CD4-positive, alpha-beta T cell treated with Interleukin-15 for 4 hours (primary cell): ENCODE data around the gene TP63.
"Not testable (repeated sequence)": the region's sequence is repeated elsewhere in the genome, so short reads cannot be mapped to it uniquely, and the experiment has no call there.

Experiments used
- DNase-seq: peaks from one replicate; pipeline ENCODE4 v3.0.0-alpha.2; 2020; ENCODE audit warnings: low spot score

Gene TP63

DNA sequence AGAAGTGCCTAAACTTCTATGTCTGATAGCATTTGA is at the start of gene TP63:
TSS of gene TP63 (plus strand) at position 17 of the 36 bp plus-strand sequence. CDS start 127 bp downstream, outside the sequence.
- no peak for DNase-seq

DNA sequence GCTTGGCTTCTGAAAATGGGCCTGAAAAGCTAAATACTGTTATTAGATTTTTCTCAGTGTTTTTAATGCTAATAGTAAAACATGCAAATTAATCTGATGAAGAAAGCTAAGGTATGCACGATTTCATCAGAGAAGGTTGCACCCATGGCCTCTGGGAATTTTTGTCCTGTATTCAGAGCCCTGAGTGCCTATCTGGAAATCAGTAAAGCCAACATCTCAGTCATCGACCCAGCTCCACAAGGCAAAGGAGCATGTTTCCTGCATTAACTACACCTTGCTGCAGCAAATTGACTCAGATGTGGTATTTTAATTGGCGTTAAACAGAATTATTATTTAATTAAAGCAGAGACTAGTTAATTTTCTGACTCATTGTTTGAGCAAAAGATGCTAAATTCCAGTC is 49.0 kb upstream of the TP63 start:
- DNase-seq, result no peak

DNA sequence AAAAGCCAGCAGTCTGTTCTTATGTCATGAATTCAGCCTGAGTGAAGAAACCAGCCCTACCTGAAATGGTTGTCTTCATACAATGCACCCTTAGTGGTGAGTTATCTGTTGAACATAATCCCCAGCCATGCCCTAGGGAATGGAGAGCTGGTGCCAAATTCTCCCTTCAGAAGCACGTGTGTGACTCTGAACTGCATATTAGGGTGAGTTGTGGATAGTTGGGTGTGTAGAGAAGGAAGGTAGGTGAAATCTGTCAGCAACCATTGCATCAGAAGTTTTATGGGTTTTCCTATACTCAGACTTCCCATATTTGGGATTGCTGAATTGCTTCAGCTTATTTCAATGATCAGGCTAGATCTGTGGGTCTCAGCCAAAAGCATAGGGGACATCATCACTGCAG is 46.5 kb upstream of the TP63 start:
- no peak for DNase-seq

DNA sequence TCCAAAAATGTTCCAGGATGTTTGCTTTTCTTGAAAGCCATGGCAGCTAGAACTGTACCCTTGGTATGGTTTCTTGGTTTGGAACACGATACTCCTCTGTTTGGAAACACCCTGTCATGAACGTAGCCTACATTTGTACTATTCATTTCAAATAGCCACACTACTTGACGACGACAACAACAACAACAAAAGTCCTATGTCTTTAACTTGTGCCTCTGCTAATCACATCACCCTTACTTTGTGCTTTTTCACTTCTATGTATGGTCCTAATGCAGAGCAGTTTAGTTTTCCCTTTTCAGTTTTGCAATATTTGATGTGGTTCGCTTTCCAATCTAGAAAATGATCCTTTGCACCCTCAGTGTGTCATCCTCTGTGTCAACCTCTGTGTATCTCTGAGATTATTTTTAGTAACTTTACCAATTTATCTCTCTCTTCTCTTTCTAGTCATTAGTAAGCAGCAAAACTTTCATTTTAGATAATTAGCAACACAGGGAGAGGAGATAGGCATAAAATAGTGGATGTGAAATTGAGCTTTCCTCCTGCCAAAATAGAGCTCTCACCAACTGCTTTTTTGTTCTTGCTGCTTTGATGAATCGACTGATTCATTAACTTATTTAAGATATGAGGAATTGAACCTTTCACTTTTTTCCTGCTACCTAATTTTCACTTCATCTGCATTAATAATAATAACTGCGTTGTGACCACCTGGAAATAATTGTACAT is 44.1 kb upstream of the TP63 start:
- no peak for DNase-seq

DNA sequence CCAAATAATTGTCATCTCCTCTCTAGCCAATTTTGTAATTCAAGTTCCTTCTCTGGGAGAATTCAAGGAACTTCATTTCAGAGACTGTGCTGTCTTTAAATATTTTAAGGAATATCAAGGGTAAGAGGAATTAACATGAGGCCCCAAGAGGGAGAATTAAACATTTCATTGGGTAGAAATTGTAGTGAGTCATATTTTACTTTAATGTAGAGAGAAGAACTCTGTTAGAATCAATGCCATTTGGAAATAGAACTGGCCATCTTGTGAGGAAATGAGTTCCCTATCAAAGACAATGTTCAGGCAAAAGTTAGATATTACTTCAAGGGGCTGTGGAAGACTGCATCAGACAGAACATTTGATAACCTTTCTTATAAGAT is 43.5 kb upstream of the TP63 start:
- no peak for DNase-seq

DNA sequence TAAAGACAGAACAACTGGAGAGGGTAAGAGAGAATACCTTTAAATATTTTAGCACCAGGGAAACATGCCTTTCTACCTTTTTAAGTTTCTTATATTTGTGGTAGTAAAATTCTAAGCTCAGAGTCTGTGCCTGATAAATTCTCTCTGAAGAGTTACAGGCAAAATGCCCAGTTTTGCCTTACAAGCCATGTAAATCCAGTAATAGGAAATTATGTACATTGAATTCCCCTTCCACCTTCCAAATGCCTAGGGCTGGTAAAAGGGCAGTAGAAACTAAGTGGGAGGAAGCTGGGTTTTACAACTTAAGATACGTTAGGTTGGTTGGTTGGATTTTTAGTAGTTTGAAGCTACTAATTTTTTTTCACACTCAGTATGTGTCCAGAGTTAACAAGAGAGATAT is 43.1 kb upstream of the TP63 start:
- no peak for DNase-seq

DNA sequence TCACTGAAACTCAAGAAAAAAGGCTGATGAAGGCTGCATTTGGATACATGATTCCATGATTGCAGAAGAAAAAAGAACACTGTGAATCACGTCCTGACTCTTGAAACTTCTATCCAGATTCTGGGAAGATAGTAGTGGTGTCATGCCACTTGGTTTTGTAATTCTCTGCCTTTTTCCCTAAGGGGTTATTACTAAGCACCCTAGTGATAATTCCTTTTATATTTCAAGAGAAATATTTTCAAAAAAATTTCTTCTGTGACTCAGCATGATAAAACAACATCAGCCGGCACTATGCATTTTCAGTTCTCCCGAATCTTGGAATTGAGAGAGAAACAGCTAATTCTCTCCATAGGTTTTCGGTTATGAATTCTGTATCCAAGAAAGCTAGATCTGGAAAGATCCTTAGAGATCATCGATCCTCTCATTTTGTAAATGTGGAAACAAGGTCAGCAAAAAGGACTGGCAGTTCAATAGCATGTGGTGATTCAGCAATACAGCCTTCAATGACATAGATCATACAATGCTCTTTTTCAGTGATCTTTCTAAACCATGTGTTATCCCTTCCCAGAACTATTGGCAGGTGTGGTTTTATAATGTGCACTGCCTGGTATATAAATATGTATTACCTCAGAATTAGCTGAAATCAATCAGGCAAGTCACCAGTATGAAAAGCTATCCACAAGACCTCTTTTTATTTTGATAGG is 42.6 kb upstream of the TP63 start:
- DNase-seq, result no peak

DNA sequence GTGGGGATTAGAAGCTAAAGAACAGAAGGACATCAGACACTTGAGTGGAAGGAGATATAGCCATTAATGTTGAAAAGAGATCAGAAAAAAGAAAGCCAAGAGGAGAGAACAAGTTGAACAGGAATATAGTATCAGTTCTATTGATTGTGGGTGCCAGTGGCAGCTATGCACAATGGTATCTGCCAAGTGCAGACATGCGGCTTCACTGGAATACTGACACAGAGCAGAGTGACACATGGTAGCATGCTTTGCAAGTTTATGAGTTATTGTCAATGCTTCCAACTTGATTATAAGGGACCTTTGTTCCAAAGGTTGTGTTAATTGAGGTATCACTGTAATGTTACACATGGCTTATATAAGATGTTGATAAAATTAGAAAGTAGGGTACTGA is 42.0 kb upstream of the TP63 start:
- DNase-seq, result no peak

DNA sequence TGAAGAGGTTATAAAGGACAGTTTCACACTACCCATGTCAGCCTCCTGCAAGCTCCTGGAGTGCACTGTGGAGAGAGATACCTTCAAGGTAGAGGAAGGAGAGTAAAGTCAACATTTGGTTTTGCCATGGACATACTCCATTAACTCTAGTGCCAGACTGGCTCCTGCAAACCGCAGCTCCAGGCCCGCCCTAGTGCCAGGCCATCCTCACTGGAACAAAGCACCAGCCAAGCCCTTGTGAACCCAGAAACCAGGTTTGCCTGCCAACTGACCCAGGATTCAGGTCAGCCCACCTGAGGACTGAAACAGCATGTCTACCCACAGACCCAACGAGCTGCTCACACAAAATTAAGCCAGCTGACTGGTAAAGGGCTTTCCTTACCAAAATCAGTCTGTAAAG is 41.0 kb upstream of the TP63 start:
- no peak for DNase-seq

DNA sequence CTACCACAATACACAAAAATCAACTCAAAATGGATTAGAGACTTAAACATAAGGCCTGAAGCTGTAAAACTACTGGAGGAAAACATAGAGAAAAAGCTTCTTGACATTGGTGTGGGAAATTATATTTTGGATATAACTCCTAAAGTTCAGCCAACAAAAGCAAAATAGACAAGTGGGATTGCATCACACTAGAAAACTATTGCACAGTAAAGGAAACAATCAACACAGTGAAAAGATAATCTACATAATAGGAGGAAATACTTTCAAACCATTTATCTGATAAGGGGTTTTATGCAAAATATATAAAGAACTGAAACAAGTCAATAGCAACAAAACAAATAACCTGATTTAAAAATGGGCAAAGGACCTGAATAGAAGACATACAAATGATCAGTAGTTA is 37.6 kb upstream of the TP63 start:
- no peak for DNase-seq

DNA sequence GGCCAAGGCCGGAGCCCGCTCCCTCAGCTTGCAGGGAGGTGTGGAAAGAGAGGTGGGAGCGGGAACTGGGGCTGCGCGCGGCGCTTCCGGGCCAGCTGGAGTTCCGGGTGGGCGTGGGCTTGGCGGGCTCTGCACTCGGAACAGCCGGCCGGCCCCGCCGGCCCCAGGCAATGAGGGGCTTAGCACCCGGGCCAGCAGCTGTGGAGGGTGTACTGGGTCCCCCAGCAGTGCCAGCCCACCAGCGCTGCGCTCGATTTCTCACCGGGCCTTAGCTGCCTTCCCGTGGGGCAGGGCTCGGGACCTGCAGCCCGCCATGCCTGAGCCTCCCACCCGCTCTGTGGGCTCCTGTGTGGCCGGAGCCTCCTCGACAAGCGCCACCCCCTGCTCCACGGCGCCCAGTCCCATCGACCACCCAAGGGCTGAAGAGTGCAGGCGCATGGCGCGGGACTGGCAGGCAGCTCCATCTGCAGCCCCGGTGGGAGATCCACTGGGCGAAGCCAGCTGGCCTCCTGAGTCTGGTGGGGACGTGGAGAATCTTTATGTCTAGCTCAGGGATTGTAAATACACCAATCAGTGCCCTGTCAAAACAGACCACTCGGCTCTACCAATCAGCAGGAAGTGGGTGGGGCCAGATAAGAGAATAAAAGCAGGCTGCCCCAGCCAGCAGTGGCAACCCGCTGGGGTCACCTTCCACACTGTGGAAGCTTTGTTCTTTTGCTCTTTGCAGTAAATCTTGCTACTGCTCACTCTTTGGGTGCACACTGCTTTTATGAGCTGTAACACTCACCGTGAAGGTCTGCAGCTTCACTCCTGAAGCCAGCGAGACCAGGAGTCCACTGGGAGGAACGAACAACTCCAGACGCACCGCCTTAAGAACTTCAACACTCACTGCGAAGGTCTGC is 34.9 kb upstream of the TP63 start:
- DNase-seq, result not testable (repeated sequence)

DNA sequence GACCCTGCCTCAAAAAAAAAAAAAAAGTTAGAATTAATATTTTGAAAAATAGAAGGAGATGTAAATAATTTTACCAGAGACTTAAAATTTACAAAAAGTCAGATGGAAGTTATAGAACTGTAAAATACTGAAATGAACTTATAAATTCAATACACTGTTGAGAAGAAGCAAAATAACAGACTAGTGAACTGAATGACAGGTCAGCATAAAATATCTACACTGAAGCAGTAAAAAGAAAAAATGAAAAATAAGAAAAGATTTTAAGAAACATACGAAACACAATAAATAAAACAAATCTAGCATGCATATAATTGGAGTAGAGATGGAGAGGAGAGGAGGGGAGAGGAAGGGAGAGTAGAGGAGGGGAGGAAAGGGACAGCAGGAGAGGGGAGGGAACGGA is 33.3 kb upstream of the TP63 start:
- DNase-seq, result no peak

DNA sequence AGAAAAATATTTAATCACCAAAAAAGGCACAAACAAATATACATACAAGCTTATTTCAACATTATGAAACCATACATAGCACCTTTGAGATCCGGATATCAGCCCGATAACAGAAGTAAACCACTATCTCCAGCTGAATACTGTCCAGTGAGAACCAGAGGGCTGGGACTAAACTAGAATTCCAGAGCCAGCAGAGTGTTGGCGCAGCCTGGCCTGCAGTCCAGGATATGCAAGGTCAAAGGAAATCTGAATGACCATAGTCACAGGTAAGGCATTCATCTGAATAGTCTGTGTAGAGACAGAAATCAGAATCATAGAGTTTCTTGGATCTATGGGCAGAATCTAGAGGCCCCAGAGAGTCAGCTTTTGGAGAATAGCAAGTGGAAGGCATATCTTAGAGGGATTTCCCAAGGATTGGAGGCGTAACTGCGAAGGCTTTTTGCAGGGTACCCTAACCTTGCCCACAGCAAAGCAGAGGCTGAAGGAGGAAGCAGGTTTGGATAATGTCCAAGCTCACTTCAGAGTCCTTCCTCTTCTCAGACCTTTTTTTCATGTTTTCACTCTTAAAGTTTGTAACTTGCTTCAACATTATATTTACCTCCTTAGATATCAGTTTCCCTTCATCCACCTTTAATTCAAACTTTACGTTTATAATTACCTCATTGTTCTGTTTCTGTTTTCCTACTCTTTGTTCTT is 32.5 kb upstream of the TP63 start:
- DNase-seq, result no peak

DNA sequence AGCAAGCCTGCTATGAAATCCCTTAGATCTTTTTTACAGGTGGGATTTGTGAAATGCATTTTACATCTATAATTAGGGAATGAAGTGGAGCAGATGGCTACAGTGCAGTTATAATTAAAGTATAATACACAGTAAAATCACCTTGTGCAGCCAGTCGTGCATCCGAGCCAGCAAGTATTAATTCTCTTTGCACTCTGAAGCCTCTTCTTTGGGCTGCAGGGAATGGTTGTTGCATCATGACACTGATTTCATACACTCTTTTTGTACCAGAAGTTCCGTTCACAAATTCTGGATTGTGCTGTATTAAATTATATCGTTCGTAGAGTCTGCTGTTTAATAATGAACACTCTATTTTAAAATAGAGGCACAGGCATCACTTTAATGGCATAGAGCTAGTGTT is 28.7 kb upstream of the TP63 start:
- DNase-seq, result no peak

DNA sequence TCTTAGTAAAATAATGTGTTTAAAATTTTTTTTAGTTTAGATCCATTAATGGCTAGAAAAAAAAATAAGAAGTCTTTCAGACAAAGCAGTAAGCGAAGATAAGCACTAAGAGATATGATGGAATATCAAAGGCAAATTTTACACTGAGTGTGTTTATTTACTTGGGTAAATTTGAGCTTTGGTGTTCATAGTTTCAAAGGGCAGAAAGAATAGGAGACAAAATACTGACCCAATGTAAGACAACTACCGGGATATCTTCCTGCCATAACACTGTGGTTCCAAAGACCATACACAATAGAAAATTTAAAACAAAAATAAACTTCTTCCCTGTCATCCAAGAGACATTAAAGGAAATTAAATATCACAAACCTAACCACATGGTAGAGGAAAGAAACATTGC is 25.5 kb upstream of the TP63 start:
- DNase-seq, result no peak

DNA sequence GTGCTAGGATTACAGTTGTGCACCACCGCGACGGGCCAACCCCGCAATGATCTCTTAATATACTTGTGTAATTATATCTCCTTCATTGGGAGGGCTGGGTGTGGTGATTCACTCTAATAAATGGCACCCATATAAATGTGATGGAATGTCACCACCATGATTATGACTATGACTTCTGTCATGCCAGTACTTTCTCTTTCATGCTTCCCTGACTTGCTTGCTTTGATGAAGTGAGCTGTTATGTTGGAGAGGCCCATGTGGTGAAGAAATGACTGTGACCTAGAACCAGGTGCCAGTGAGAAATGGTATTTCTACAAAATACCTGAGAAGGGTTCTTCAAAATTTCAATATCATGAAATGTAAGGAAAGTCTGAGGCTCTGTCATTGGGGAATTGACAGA is 24.4 kb upstream of the TP63 start:
- no peak for DNase-seq

DNA sequence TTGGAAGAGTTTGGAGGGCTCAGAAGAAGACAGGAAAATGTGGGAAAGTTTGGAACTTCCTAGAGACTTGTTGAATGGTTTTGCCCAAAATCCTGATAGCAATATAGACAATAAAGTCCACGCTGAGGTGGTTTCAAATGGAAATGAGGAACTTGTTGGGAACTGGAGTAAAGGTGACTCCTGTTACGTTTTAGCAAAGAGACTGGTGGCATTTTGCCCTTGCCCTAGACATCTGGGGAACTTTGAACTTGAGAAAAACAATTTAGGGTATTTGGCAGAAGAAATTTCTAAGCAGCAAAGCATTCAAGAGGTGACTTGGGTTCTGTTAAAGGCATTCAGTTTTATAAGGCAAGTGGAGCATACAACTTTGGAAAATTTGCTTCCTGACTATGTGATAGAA is 18.5 kb upstream of the TP63 start:
- not testable (repeated sequence) for DNase-seq

DNA sequence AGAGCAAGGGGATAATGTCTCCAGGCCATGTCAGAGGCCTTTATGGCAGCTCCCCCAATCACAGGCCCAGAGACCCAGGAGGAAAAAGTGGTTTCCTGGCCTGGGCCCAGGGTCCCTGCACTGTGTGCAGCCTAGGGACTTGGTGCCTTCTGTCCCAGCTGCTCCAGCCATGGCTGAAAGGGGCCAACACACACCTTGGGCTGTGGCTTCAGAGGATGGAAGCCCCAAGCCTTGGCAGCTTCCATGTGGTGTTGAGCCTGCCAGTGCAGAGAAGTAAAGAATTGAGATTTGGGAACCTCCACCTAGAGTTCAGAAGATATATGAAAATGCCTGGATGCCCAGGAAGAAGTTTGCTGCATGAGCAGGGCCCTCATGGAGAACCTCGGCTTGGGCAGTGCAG is 18.1 kb upstream of the TP63 start:
- DNase-seq, result no peak

DNA sequence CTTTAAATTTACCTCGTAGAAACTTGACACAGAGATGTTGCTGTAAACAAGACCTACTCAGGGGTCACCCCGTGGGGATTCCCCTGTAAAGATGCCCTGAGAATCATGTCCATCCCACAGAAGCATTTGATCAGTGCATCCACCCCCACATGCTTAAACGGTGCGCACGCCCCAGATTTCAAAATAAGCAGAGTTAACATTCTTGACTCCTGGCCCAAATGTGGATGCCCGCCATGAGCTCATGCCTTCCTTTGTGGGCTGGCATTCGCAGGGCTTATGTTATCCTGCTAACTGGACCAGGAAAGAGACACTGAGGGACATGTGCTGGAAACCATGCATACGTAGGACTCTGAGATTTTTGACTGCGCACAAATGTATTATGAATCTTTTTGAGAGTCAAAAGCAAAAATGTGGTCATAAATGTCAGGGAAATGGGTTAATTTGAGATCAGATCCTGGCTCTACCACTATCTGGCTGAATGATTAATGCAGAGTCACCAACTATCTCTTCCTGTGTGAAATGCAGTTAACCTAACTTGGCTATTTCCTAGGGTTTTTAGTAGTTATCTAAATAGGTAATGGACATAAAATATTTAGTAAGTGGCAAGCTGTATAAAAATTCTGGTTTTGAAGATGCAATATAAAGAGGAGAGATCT is 9.1 kb upstream of the TP63 start:
- no peak for DNase-seq

DNA sequence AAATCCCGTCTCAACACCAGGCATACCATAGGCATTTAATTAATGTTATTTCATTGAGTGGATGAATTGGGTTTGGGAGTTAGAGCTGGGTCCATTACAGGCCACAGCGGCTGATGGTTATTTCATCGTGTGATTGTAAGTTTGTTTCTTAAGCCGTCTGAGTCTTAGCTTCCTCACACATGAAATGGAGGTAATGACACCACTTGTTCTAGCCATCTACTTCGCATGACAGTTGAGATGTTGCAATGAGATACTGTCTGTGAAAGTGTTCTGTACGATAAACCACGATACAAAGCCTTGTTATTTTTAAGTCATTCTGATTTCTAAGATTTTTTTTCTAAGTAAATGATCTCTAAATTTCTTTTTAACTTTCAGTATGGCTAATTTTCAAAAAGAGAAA is 8.6 kb upstream of the TP63 start:
- DNase-seq, result no peak

DNA sequence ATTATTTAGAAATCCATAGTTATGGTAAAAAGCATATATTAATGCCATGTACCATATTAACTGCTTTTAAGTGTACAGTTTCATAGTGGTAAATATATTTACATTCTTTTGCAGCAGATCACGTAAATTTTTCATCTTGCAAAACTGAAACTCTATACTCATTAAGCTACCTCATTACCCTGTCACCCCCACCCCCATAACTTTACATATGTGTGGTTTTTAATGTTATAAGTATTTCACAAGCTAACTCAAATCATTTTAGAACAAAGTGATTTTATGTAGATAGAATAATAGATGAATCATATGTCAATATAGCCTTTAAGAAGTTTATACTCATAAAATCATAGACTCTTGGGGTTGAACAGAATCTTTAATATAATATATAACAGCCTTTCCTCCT is 7.1 kb upstream of the TP63 start:
- no peak for DNase-seq

DNA sequence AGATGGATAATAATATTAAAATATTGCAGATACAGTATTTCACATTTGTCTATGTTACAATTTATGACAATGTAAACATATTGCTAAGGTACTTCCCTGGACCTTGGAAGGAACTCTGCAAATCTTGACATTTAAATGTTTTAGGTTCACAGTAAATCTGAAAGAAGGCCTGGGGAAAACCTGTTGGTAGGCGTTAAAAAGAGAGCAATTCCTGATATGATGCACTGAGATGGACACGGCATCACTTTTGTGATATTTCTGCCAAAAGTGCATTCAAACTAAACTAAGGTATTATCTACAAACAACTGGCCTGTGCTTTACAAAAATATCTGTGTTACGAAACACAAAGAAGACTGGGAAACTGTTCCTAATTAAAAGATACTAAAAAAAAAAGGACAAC is 6.1 kb upstream of the TP63 start:
- no peak for DNase-seq

DNA sequence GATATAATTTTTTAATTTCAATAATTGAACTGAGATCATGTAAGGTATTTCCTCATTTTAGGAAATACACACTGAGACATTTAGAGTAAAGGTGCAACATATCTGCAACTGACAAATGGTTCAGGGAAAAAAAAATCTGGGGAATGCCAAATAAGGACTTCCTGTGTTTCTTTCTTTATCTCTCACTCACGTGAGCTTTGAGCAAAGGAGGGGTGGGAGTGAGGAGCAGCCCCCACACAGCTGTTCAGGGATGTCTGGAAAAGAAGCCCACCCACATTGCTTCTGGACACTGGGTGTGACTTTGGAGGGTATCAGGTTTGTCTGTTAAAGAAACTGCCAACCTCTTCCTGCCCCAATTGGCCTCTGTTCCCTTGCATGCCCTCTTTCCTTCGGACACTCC is 5.6 kb upstream of the TP63 start:
- DNase-seq, result no peak
